Measurements from ENCODE around the gene ASPSCR1.

- TF ChIP-seq CTCF (IDR thresholded peaks at IDR 0.05) (peak; percentile 77), EZH2phosphoT487 (IDR thresholded peaks at IDR 0.05) (no peak)
Measured at GRCh38 chr17:82030470-82031302, 53.3 kb downstream of the ASPSCR1 start.
